Vagina (tissue), 2 donors: ENCODE data around the gene FERMT2.

Experiments used
- CTCF ChIP-seq, 3 experiments: fragments of 450-650 bp in 2 of 3; fragments of 200-600 bp in 1 of 3; sonication (generic) in 1 of 3; IDR thresholded peaks; one replicate each; pipeline ENCODE4 v1.5.1; 2017 to 2019; ENCODE audit warnings: antibody characterized with exemption in 3 of 3, mild to moderate bottlenecking in 2 of 3, moderate library complexity in 2 of 3
- POLR2A ChIP-seq, 2 donors: fragments of 450-650 bp; IDR thresholded peaks; one replicate each; pipeline ENCODE4 v1.6.1; 2017; ENCODE audit warnings: antibody characterized with exemption in 2 of 2, mild to moderate bottlenecking in 2 of 2, moderate library complexity in 2 of 2
- POLR2AphosphoS5 ChIP-seq, 2 donors: sonication (generic); formaldehyde crosslinking; IDR thresholded peaks; one replicate each; pipeline ENCODE4 v1.9.0; 2017; ENCODE audit warnings: antibody characterized with exemption in 2 of 2, mild to moderate bottlenecking in 2 of 2, low read depth in 1 of 2; ENCODE audit not compliant: insufficient read depth in 1 of 2

GRCh38 chr14:52824462-52824861 lies 126.4 kb downstream of the FERMT2 start:
- TF ChIP-seq POLR2A (IDR thresholded peaks at IDR 0.05) (no peak), CTCF (IDR thresholded peaks at IDR 0.05) (no peak), POLR2AphosphoS5 (IDR thresholded peaks at IDR 0.05; ENCODE audit: insufficient read depth in 1 of 2, low read depth in 1 of 2) (no peak)
